Amygdala (tissue), 56 donors: Measurements from ENCODE around the gene PPP6R2.
"Not testable (repeated sequence)": the region's sequence is repeated elsewhere in the genome, so short reads cannot be mapped to it uniquely, and the experiment has no call there.

Source experiments
- DNase-seq, 56 donors: peaks; one replicate each; lab custom pipeline; 2025; lab: John Stamatoyannopoulos, UW

Gene PPP6R2

GRCh38 chr22:50337262-50338041 is 5.7 kb upstream of the PPP6R2 start:
- no peak for DNase-seq

GRCh38 chr22:50338042-50338573 is 5.0 kb upstream of the PPP6R2 start:
- no peak for DNase-seq

- no peak for DNase-seq
These were observed 4.2 kb upstream of the PPP6R2 start for GRCh38 chr22:50338860-50339462.

- DNase-seq: no peak
These were observed 2.9 kb upstream of the PPP6R2 start for GRCh38 chr22:50339945-50340879.

- DNase-seq: peak in 54 of 56 donors; percentile 30 to 89 (median 68)
These were observed 1.0 kb upstream of the PPP6R2 start for GRCh38 chr22:50341977-50342650.

GRCh38 chr22:50343541-50343935 is 411 bp downstream of the PPP6R2 start:
- no peak for DNase-seq

GRCh38 chr22:50346470-50346869 is 3.3 kb downstream of the PPP6R2 start:
- no peak for DNase-seq

GRCh38 chr22:50347157-50347556 is 4.0 kb downstream of the PPP6R2 start:
- no peak for DNase-seq

GRCh38 chr22:50348058-50348457 is 4.9 kb downstream of the PPP6R2 start:
- no peak for DNase-seq

- DNase-seq: no peak
These were observed 13.1 kb downstream of the PPP6R2 start for GRCh38 chr22:50356186-50356585.

GRCh38 chr22:50357222-50357621 is 14.1 kb downstream of the PPP6R2 start:
- DNase-seq: no peak

GRCh38 chr22:50357756-50358155 is 14.6 kb downstream of the PPP6R2 start:
- DNase-seq: no peak

GRCh38 chr22:50360578-50360977 is 17.5 kb downstream of the PPP6R2 start:
- no peak for DNase-seq

GRCh38 chr22:50361222-50361621 is 18.1 kb downstream of the PPP6R2 start:
- DNase-seq: no peak

- DNase-seq: no peak
These were observed 18.6 kb downstream of the PPP6R2 start for GRCh38 chr22:50361688-50362087.

- peak in 1 of 56 donors; percentile 27 for DNase-seq
These were observed 20.2 kb downstream of the PPP6R2 start for GRCh38 chr22:50363166-50363802.

GRCh38 chr22:50363803-50364194 is 20.7 kb downstream of the PPP6R2 start:
- not testable (repeated sequence) for DNase-seq

GRCh38 chr22:50367778-50368500 is 24.8 kb downstream of the PPP6R2 start:
- DNase-seq: no peak

- DNase-seq: no peak
These were observed 28.0 kb downstream of the PPP6R2 start for GRCh38 chr22:50371101-50371648.
